ENCODE results near the gene OR6C2. TPM values are rescaled to one million over a fixed set of nuclear protein-coding genes. Genes with fewer than 3 reads are reported as not detected.

OR6C2 gene
- total and polyA plus RNA-seq, 4 donors = 0.14 TPM; not detected in 3

DNA sequence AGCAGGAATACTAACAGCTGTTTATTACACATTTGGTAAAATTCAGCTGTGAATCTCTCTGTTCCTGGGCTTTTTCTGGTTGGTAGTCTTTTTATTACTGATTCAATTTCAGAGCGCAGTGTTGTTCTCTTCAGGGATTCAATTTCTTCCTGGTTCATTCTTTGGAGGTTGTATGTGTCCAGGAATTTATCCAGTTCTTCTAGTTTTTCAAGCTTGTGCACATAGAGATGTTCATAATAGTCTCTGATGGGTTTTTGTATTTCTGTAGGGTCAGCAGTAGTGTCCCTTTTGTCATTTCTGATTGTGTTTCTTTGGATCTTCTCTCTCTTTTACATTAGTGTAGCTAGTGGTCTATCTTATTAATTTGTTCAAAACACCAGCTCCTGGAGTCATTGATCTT lies 26.9 kb upstream of the OR6C2 start:
- Histone ChIP-seq H3K4me3 (no peak overlapping the region), H3K27me3 (ENCODE audit: control insufficient read depth in 3 of 3, insufficient read depth in 3 of 3, low read length in 2 of 3) (no peaks in the 10 kb centered on the region), H3K36me3 (ENCODE audit: control insufficient read depth in 4 of 4, insufficient read depth in 4 of 4, low read length in 4 of 4) (no peaks in the 10 kb centered on the region), H3K27ac (ENCODE audit: low read depth in 1 of 2, low read length in 1 of 2) (no peak overlapping the region), H3K9ac (ENCODE audit: insufficient read depth in 1 of 2, low read length in 2 of 2) (no peak overlapping the region), H3K9me3 (ENCODE audit: control insufficient read depth in 4 of 4, insufficient read depth in 3 of 4, low read length in 3 of 4) (peaks cover 0 to 2% (median 0%) of the 10 kb centered on the region in 4 donors), H3K4me1 (ENCODE audit: control insufficient read depth in 5 of 5, insufficient read depth in 5 of 5, low read length in 5 of 5) (no peaks in the 10 kb centered on the region)
- DNase-seq (no peak), ATAC-seq (ENCODE audit: insufficient read depth, low FRiP score) (no peak)
- TF ChIP-seq, protein P1, sequence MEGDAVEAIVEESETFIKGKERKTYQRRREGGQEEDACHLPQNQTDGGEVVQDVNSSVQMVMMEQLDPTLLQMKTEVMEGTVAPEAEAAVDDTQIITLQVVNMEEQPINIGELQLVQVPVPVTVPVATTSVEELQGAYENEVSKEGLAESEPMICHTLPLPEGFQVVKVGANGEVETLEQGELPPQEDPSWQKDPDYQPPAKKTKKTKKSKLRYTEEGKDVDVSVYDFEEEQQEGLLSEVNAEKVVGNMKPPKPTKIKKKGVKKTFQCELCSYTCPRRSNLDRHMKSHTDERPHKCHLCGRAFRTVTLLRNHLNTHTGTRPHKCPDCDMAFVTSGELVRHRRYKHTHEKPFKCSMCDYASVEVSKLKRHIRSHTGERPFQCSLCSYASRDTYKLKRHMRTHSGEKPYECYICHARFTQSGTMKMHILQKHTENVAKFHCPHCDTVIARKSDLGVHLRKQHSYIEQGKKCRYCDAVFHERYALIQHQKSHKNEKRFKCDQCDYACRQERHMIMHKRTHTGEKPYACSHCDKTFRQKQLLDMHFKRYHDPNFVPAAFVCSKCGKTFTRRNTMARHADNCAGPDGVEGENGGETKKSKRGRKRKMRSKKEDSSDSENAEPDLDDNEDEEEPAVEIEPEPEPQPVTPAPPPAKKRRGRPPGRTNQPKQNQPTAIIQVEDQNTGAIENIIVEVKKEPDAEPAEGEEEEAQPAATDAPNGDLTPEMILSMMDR (IDR thresholded peaks at IDR 0.05; ENCODE audit: control extremely low read depth, extremely low read depth) = no peak
- WGBS, 2 donors = 96 to 100% methylated on average over 1 of the region's 1 CpG

DNA sequence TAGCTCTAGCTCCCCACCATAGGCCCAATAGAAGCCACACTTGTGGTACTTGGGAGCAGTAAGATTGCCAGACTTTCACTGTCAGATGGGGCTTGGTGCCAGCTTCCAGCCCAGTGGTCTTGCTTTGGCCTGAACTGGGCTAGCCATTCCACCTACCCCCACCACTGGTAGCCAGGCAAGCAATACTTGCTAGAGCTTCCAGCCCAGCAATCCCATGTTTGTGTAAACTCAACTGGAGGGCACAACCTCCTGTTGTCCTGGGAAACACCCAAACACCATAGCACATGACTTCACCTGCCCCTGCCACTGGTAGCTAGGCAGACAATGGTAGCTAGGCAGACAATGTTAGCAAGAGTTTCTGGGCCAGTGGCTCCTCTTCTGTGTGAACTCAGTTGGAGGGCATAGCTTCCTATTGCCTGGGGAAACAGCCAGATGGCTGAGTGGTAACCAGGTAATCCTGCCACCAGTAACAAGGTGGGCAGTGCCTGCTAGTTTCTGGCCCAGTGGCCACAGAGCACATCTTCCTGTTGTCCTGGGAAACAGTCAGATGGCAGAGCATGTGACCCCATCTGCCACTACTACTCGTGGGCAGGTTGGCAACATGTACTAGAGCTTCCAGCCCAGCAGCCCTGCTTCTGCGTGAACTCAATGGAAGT lies 23.4 kb upstream of the OR6C2 start:
- TF ChIP-seq, protein P1 (IDR thresholded peaks at IDR 0.05; ENCODE audit: control extremely low read depth, extremely low read depth) = no peak
- no peaks in the 10 kb centered on the region for H3K4me1 ChIP-seq (ENCODE audit: control insufficient read depth in 5 of 5, insufficient read depth in 5 of 5, low read length in 5 of 5)
- ATAC-seq (ENCODE audit: insufficient read depth, low FRiP score) = no peak
- no peaks in the 10 kb centered on the region for H3K36me3 ChIP-seq (ENCODE audit: control insufficient read depth in 4 of 4, insufficient read depth in 4 of 4, low read length in 4 of 4)
- H3K27me3 ChIP-seq (ENCODE audit: control insufficient read depth in 3 of 3, insufficient read depth in 3 of 3, low read length in 2 of 3) = peaks cover 0 to 11% (median 6%) of the 10 kb centered on the region in 3 donors
- 80 to 87% methylated on average over 2 of the region's 2 CpGs for WGBS, 2 donors
- H3K9ac ChIP-seq (ENCODE audit: insufficient read depth in 1 of 2, low read length in 2 of 2) = no peak overlapping the region
- H3K9me3 ChIP-seq (ENCODE audit: control insufficient read depth in 4 of 4, insufficient read depth in 3 of 4, low read length in 3 of 4) = peaks cover 0 to 2% (median 0%) of the 10 kb centered on the region in 4 donors
- DNase-seq = no peak
- H3K27ac ChIP-seq (ENCODE audit: low read depth in 1 of 2, low read length in 1 of 2) = no peak overlapping the region
- H3K4me3 ChIP-seq = no peak overlapping the region

GRCh38 chr12:55425954-55426353 lies 17.9 kb upstream of the OR6C2 start, which contains the start of gene OR6C76:
TSS of gene OR6C76 (plus strand) at chr12:55426254. CDS start at chr12:55426254, 0 bp downstream.
- H3K4me1 ChIP-seq (ENCODE audit: control insufficient read depth in 5 of 5, insufficient read depth in 5 of 5, low read length in 5 of 5) = peaks cover 0 to 15% (median 0%) of the 10 kb centered on the region in 5 donors
- H3K36me3 ChIP-seq (ENCODE audit: control insufficient read depth in 4 of 4, insufficient read depth in 4 of 4, low read length in 4 of 4) = no peaks in the 10 kb centered on the region
- no peak for DNase-seq
- H3K9me3 ChIP-seq (ENCODE audit: control insufficient read depth in 4 of 4, insufficient read depth in 3 of 4, low read length in 3 of 4) = no peaks in the 10 kb centered on the region
- no peak within 1 kb of the TSS for H3K27ac ChIP-seq (ENCODE audit: low read depth in 1 of 2, low read length in 1 of 2)
- no peak for ATAC-seq (ENCODE audit: insufficient read depth, low FRiP score)
- TF ChIP-seq, protein P1 (IDR thresholded peaks at IDR 0.05; ENCODE audit: control extremely low read depth, extremely low read depth) = no peak
- WGBS, 2 donors = 79 to 84% methylated on average over 4 of the region's 4 CpGs
- H3K27me3 ChIP-seq (ENCODE audit: control insufficient read depth in 3 of 3, insufficient read depth in 3 of 3, low read length in 2 of 3) = peaks cover 0 to 23% (median 6%) of the 10 kb centered on the region in 3 donors
- no peak within 1 kb of the TSS for H3K9ac ChIP-seq (ENCODE audit: insufficient read depth in 1 of 2, low read length in 2 of 2)
- no peak within 1 kb of the TSS for H3K4me3 ChIP-seq

Measured in lung (tissue), 12 donors.